GM12801 (cell line): ENCODE results near the gene LCMT1.

Source experiments
- TF ChIP-seq, protein P1 (sequence below): IDR thresholded peaks from one replicate; pipeline ENCODE4 v1.5.1; 2011; ENCODE audit warnings: control low read depth; ENCODE audit not compliant: insufficient read length; ENCODE audit errors: extremely low read depth

Gene LCMT1

DNA sequence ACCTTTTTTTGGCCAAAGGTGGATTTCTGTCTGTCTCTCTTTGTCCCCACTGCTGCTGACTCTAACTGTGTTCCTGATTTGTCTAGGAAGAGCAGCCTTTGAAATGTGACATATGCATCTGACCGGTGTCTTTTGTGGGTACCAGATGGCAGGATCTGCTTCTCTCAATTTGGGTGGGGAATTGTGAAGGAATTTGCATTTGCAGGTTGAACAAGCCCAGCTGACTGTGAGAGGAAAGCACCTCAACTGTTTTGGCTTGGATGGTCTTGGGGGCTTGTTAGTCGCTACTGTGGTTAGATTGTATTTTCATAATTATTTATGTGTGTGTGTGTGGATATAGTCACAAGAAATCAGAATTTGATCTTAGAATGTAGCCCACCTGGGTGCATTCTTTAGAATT lies 37.7 kb upstream of the LCMT1 start:
- TF ChIP-seq, protein P1, sequence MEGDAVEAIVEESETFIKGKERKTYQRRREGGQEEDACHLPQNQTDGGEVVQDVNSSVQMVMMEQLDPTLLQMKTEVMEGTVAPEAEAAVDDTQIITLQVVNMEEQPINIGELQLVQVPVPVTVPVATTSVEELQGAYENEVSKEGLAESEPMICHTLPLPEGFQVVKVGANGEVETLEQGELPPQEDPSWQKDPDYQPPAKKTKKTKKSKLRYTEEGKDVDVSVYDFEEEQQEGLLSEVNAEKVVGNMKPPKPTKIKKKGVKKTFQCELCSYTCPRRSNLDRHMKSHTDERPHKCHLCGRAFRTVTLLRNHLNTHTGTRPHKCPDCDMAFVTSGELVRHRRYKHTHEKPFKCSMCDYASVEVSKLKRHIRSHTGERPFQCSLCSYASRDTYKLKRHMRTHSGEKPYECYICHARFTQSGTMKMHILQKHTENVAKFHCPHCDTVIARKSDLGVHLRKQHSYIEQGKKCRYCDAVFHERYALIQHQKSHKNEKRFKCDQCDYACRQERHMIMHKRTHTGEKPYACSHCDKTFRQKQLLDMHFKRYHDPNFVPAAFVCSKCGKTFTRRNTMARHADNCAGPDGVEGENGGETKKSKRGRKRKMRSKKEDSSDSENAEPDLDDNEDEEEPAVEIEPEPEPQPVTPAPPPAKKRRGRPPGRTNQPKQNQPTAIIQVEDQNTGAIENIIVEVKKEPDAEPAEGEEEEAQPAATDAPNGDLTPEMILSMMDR = no peak

DNA sequence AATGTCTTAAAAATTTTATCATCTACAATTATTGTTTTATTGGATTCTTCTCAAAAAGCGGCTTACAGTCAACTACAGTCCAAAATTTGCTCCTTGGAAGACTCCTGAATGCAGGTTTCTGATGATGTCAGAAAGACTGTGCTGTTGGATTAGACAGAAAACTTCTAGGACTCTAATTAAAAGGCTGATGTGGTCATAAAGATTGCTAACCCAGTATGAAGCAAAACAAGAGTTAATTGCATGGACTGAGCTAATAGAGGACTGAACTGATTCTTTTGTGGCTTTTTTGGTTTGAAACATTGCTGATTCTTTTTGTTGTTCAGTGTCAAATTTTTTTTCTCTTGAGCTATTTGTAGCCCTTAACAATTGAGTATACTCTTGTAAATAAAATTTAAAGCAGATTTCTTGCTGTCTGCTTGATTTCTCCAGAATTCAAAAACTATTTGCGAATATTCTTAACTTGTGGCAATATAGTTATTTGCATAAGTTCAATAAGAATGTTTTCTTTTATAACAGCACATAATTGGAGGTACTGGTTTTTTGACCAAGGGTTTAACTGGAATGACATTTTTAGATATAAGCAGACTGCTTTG lies 33.1 kb upstream of the LCMT1 start:
- TF ChIP-seq, protein P1 = no peak

DNA sequence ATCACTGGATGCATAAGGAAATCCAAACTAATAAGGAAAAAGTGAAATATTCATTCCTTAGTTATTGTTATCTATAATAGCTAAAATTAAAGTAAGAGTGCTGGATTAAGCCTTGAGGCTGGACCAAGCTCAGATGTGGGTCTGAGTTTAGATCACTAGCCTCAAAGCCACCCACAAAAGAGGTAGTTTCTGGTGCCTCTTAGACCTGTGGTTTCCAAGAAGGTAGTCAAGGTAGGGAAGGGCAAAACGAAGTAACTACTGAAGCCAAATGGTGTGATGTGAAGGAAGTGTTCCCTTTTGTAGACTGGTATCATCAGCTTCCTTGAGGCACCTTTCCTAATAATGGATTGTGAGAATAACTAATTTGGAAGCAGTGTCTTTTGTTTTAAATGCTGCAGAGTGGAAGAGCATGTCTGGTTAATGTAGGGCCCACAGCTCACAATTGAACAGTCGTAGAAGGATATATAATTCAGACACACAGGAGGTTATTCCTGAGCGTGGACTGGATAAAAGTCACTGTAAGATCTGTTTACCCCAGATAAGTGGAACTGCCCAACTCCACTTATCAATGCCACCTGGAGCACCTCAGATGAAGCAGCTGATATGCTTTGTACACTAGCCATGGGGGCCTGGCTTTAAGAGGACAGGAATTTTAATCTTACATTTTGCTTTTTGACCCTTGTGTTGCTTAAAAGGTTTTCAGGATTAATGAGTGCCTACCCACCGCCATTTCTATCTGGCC lies 31.7 kb upstream of the LCMT1 start:
- TF ChIP-seq, protein P1 = no peak

DNA sequence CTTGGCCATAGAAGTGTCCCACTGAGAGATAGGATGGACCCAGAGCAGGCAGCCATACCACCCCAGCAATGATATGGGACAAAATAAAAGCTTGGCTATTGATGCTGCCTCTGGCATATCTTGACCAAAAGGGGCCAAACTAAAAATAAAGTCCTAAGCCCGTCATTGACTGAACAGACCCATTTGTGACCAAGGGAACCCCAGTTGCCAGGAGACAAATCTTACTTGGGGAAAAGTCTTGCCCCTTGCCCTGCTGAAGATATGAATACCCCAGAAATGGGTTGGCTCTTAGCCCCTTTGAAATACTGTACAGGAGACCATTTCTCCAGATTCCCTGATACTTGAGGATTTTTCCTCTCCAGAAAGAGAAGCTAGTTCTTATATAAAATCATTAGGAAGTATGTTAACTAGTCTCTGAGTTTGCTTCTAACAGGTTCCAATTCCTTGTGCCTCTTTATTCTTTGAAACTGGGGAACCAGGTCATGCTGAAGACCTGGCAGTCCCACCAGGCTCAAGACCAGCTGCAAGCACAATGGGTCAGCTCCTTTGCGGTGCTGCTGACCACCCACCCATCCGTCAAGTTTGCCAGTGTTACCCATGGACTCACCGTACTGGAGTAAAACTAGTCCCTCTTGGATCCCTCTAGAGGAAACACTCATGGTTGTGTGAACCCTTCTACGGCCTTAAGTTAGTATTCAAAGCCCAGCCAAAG lies 31.0 kb upstream of the LCMT1 start:
- TF ChIP-seq, protein P1 = no peak

DNA sequence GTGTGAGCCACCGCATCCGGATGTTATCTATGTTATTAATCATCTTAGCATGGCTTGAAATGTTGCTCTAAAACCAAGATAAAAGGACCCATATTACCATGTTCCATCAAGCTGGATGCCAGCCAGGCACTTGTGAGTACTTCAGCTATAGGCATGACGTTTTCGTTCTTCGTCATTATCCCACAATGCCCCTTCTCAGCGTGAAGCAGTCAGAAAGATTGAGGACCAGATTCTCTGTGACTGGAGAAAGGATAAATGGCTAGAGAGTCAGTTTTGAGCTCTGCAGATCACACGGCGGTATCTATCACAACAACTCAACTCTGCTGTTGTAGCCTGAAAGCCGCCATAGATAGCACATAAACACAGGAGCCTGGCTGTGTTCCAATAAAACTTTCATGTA lies 29.8 kb upstream of the LCMT1 start:
- TF ChIP-seq, protein P1 = no peak

DNA sequence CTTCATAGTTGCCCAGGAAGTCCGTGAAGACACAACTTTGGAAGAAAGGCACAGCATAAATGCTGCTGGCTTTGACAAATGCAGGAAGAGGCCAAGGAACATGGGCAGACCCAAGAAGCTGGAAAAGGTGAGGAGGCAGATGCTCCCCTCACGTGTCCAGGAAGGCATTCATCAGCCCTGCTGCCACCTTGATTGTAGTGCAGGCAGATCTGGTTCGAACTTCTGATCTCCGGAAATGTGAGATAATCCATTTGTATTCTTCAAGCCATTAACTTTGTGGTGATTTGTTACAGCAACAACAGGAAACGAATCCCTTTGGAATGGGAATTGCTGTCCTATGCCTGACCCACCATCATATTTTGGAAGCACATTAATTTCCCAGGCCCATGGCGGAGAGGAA lies 28.5 kb upstream of the LCMT1 start:
- TF ChIP-seq, protein P1 = no peak

DNA sequence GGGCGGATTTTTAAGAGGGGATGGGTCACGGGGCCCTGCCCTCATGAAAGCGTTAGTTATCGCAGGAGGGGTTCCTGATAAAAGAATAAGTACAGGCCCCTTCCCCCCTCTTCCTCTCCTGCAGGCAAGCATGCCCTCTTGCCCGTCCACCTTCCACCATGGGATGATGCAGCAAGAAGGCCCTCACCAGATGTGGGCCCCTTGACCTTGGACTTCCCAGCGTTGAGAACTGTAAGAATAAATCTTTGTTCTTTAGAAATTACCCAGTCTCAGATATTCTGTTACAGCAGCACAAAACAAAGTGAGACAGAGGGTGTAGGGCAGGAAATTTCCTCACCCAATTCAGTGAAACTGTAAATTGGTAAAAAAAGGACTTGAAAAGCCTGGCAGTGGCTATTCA lies 27.8 kb upstream of the LCMT1 start:
- TF ChIP-seq, protein P1 = no peak
